Measurements from ENCODE around the gene S100A14.
"Not testable (repeated sequence)": the region's sequence is repeated elsewhere in the genome, so short reads cannot be mapped to it uniquely, and the experiment has no call there.

S100A14 gene

DNA sequence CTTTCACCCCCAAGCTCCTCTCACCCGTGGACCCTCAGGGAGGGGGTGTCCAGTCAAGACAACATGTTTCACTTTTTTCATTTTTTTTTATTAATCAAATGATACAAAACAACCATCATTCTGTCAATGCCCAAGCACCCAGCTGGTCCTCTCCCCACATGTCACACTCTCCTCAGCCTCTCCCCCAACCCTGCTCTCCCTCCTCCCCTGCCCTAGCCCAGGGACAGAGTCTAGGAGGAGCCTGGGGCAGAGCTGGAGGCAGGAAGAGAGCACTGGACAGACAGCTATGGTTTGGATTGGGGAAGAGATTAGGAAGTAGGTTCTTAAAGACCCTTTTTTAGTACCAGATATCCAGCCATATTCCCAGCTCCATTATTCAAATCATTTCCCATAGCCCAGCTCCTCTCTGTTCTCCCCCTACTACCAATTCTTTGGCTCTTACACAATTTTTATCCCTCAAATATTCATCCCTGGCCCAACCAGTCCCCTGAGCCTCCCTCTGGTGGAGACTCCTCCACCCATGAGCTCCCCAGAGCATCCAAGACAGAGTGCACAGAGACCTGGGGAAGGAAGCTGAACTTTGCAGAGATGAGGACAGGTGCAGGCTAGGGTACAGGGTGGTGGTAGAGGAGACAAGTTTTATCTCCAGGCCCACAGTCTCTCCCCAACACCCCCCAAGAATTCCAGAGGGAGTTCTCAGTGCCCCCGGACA lies 1.8 kb downstream of the S100A14 start:
- DNase-seq = no peak

DNA sequence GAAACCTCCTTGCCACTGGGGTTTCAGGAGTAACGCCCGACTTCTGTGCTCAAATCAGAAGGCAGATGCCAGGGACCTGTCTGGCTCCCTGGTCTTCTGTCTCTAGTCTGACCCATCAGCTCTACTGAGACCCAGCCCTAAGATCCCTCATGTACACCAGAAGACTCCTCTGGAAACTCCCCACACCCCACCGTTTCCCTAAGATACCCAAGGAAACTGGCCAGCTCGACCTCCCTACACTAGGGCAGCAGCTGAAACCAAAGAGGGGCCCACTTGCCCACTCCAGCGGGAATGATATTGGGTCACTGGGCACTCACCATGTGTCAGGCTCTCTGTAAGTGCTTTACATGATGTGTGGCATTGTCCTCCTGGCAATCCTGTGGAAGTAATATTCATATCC lies 2.7 kb downstream of the S100A14 start:
- no peak for DNase-seq

DNA sequence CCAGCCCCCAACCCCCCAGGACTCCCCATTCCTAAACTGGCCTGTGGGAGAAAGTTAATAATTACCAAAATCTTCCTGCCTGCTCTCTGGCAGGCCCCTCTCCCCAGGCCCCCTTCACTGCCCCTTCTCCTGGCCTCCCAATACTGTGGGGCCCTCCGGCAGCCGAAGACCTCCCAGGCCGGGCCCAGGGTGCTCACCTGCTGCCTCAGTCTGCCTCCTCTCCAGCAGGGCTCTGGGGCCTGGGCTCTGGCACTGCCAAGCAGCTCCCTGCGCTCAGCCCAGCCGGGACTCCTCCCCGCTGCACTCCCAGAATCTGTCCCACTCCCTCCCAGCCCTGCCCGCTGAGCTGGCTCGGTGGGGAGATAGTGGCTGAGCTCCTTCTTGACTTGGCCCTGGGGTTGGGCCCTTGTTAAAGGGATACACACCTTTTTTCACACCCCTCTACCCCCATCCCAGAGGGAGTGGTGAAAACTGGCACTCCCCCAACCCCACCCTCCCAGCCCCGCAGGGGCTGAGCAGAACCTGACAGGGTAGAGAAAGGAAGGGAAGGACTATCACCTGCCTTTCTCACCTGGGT lies 3.3 kb downstream of the S100A14 start, which contains the start of gene S100A16:
Gene S100A16 (minus strand): TSS at position 383 of the 577 bp plus-strand sequence. CDS start 4,986 bp downstream, outside the sequence.
- no peak for DNase-seq

DNA sequence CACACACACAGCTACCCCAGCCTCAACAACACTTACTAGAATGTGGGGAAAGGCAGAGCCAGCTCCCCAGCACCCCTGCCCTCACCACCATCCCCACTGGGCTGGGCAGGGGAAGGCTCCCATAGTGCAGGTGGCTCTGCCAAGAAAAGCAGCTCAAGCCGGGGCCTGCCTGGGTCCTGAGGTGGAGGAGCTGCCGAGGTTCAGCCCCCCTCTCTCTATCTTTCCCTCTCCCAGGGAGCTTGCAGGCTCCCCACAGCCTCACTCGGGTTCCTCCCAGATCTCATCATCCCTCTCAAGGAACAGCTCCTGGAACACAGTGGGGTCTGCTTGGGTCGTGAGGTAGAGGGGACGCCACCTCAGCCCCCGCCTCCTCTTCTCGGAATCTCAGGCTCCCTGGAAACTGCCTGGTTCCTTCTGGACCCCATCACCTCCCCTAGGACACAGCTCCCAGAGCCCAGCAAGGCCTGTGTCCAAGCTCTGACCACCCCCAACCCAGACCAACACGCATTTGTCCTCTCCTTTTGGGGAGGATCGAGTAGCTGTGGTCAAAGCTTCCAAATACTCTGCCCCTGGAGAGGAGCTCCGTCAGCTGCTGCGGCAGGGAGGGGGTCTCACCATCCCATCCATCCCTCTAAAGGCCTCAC lies 3.9 kb downstream of the S100A14 start:
- DNase-seq = no peak

DNA sequence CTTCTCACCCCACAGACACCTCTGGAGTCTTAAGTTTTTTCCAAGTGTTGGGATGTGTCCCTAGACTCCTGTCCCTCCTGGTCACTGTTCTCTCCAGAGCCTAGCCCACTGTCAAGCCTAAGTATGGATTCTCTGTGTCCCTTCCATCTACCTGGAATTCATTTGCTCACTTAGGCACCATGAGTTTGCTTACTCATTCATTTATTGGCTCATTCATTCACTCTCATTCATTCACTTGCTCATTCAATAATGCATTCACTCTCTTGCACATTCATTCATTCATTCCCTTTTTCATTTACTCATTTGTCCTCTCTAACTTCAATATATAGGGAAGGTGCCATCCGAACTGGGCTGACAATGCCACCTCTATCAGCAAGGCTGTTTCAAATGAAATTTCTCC lies 4.8 kb downstream of the S100A14 start:
- no peak for DNase-seq

DNA sequence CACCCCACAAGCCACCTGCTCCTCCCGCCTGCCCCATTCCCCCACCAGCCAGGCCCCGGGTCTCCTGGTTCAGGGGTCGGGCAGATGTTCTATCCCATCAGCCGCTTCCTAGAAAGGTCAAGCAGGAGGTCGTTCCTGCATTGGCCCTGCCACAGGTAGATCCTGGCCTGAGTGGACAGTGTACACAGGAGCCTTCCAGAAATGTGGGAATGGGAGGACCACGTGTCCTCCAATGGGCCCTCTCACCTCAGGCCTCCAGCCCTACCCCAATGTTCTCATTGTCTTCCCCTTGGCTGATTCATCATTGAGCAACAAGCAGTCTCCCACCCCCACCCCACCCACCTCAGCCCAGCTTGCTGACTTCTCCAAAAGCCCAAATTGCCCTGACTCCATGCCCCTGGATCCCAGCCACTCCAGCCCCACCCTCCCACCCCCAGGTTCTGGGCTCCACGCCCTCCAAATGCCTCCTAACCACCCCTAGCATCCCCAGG lies 5.3 kb downstream of the S100A14 start:
- no peak for DNase-seq

DNA sequence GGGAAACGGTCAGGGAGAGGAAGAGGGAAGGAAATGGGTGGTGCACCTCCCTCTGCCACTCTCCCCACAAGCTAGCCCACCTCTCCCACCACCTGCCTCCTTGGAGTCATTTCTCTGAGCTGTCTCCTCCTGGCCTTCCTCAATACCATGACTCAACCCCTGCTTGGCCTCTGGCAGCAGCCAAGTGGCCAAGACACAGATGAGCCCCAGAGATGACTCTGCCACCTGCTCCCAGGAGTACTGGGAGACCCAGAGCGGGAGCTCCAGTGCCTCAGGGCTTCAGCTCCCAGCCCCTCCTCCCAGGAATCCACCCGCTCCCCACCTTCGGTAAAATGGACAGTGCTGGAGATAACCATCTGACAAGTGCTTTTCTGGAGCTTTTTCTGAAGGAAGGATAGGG lies 5.8 kb downstream of the S100A14 start:
- DNase-seq = no peak

DNA sequence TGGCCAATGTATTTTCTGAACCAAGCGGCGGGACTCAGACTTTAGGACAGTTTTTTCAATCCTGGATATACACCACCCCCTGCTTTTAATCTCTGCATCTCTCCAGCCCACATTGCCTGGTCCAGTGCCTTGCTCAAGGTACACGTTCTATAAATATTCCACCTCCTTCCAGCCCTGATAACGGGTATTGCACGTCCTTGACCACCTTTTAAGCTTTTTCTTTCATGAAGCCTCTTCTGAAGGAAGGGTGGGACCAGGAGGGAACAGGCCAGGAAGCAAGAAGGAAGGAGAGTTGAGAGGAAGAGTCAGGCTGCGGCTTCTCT lies 6.6 kb downstream of the S100A14 start:
- DNase-seq = no peak

DNA sequence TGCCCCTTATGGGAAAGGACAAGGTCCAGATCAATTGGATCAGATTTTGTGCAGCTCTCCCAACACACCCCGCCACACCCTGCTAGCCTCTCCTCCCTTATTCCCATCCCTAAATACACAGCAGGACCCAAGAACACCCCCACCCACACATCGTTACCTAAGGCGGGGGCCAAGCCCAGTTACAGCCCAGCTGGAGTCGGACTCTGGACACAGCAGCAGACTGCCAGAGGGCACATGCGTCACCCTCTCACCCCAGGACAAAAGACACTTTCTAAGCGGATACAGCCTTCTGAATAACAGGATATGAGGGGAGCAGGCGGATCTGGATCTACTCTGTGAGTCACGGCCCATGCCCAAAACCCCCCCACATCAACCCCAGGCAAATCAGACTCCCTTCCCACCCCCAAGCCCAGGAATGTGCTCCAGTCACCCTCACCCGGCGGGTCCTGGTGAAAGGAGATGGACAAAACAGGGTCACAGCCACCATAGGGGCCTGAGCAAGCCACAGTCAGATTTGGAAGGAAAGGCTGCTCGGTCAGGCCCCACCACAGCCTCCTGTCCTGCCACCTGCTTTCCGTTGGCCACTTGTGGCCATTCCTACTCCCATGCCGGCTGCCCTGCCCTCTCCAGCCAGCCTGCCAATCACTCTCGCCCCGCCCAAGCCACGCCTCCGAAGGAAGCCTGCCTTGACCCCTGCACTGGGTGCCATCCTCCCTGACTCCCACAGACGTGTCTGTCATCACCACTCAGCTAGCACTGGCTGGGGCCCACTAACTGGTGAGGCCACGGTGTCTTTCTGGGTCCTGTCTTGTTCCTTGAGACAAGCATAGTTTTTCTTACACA lies 7.2 kb downstream of the S100A14 start:
- no peak for DNase-seq

DNA sequence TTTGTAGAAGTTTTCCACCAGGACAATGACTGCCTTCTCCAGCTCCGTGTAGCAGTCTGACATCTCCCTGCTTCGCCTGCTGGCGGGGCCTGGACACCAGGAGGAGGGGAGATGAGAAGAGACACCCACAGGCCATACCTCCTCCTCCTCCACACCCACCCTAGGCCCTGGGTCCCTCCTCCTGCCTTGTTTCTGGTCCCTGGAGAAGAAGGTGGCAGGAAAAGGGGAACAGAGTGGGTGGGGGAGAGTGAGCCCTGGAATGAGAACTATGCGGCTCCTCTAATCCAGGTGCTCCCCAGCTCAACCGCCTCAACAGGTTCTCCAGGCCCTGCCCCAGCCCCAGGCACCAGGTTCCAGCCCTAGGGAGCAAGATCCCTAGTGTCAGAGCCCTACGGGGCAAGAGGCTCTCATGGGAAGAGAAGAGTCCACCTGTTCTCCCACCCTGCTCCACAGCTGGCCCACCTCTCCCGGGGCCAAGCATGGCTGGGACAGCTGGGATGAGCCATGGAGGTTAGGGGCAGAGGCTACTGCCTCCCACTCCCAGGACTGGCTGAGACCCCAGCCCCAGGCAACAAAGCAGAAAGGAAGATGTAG lies 7.9 kb downstream of the S100A14 start:
- DNase-seq = no peak

DNA sequence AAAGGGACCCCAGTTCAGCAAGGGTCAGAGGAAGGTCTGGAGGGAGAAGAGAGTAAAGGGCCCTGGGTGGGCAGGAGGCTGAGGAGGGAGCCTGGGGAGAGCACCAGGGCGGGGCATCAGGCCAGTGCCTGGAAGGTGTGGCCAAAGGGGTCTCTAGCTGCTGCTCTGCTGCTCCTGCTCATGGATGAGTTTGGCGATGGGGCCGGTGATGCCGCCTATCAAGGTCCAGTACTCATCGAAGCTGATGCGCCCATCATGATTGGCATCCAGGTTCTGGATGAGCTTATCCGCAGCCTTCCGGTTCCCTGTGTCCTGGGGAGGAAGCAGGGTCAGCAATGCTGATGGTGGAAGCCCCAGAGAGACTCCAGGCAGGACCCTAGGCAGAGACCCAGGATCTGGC lies 8.7 kb downstream of the S100A14 start:
- no peak for DNase-seq

DNA sequence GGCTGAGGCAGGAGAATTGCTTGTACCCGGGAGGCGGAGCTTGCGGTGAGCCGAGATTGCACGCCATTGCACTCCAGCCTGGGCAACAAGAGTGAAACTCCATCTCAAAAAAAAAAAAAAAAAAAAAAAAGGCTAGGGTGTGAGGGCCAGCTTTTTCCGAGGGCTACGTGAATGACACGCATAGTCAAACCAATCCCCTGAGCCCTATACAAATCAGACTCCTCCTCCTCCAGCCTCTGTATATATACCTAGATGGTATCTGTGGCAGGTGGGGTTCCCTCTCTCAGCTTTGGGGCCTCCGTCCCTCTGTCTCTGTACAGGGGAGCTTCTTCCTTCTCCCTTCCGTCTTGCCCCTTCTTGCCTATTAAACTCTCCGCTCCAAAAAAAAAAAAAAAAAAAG lies 9.9 kb downstream of the S100A14 start:
- no peak for DNase-seq

DNA sequence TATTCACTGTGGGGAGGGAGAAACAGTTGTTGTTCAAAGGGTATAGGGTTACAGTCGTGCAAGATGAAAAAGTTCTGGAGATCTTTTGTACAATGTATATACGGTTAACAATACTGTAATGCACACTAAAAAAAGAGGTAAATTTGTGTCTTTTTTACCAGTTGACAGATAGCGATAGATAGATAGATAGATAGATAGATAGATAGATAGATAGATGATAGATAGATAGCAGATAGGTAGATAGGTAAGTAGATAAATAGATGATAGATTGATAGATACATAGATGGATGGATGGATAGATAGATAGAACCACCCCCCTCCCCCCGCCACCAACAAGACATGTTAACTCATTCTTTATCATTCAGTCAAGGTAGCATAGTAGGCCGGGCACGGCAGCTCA lies 13.4 kb downstream of the S100A14 start:
- DNase-seq = no peak

DNA sequence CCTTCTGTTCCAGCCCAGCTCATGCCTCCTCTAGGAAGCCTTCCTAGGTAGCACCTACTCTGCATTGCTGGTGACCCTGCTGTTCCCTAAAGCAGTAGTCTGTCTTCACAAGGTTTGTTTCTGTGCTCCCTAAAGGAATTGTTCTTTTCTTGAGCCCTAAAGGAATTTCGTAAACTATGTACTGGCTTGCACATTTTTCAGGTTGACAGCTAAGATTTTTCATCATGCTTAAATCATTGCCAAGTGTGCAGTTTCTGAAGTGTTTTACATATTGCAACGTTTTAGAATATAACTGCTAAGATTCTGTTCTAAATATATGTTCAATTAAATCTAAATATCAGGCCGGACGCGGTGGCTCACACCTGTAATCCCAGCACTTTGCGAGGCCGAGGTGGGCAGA lies 16.3 kb downstream of the S100A14 start:
- no peak for DNase-seq

DNA sequence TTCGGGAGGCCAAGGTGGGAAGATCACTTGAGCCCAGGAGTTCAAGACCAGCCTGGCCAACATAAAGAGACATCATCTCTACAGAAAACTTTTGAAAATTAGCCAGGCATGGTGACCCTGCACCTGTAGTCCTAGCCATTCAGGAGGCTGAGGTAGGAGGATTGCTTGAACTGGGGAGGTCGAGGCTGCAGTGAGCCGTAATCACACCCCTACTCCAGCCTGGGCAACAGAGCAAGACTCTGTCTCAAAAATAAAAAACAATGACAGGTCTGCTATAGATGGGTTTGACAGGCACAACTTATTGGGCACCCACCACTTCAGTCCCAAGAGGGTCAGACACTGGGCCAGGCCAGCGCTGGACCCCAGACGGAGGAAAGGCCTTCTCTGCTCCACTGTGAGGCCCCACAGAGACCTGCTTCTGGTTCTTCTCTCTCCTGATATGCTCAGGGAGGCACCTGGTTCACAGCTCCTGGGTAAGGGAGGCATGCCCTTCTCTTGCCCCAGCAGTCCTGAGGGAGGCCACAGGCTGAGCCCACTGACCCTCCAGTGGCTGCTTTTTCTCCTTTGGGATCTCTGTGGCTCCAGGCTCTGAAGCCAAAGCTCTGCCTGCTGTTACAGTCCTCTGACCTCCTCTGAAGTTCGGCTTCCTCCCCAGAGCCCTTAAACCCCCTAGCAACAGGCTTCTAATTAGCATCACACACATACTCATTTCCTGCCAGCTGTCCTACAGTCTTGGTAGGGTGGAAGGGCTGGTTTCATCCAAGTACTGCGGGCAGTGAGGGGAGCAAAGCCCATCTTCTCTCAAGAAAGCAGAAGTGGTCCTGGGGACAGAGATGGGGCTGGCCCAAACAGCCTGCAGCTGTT lies 17.6 kb downstream of the S100A14 start:
- no peak for DNase-seq

DNA sequence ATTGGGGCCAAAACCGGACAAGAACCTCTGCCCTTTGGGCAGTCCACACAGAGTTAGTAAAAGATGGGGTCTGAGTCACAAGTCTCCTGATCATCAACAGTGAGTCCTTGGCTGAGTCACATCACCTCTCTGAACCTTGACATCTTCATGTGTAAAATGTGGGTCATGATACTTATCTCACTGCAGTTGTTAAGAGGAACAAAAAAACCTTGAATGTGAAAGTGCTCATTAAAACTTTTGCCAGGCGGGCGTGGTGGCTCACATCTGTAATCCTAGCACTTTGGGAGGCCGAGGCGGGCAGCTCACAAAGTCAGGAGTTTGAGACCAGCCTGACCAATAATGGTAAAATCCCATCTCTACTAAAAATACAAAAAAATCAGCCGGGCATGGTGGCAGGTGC lies 18.9 kb downstream of the S100A14 start:
- no peak for DNase-seq

DNA sequence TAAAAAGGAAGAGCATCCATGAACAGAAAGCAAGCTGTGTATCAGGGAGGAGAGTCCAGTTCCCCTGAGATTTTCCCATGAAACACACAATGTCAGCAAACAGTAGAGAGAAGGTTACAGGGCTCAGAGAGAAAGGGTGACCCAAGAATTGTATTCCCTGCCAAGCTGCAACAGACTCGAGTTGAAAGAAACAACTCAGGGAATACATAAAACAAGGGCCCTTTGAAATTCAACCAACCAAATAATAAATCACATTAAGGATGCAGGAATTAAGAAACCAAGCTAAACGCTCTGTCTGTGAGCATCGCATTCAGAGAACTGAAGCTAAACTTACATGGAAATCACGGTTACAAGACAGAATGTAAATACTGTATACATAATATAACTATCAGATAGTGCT lies 23.4 kb downstream of the S100A14 start:
- no peak for DNase-seq

DNA sequence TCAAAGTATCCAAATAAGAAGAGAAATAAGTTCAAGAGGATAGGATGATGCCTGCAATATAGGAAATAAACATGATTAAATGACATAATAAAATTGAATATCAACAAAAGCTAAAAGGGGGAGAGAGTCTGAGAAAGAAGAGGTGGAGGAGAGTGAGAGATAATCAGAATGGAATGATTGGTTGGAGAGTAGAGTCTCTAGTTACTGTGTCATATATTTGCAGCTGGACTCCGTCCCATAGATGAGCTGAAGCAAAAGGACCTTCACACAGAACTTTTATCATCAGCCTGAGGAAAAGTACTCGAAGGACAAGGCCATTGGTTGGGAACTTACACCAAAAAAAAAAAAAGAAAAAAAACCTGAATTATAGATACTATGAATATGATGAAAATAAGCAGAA lies 27.6 kb downstream of the S100A14 start:
- no peak for DNase-seq

DNA sequence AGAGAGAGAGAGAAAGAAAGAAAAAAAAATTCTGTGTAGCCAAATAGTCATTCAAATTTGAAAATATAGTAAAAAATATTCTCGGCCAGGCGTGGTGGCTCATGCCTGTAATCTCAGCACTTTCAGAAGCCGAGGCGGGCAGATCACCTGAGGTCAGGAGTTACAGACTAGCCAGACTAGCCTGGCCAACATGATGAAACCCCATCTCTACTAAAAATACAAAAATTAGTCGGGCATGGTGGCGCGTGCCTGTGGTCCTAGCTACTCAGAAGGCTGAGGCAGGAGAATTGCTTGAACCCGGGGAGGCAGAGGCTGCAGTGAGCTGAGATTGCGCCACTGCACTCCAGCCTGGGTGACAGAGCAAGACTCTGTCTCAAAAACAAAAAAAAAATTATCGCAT lies 28.1 kb downstream of the S100A14 start:
- not testable (repeated sequence) for DNase-seq

DNA sequence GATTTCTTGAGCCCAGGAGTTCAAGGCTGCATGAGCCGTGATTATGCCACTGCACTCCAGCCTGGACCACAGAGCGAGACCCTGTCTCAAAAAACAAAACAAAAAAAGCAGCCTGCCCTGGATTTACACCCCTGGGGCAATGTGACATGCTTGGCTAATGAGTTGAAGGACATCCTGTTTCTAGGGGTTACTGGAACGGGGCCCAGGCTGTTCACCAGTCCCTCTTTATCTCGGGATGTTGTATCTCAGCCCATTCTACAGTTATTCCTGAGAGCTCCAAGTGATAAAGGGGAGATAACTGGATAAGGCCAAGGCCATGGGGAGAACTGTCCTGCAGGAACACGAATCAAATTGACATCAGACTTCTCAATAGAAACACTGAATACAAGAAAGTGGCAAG lies 28.8 kb downstream of the S100A14 start:
- no peak for DNase-seq

DNA sequence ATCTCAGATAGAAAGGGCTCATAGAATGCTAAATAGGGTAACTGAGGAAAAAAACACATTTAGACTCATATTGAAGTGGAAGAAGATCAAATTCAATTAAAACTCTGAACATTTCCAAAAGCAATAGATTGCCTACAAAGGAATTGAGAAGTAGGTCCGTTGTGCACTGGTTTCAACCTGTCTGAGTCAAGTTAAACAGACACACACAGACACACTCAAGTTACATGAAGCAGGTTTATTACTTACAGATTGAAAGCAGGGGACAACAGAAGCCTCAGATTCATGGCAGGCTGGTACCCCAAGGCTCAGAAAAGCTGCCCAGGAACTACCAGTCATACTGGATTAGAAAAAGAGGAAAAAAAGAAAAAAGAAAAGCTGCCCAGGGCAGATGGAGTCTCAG lies 29.8 kb downstream of the S100A14 start:
- no peak for DNase-seq

DNA sequence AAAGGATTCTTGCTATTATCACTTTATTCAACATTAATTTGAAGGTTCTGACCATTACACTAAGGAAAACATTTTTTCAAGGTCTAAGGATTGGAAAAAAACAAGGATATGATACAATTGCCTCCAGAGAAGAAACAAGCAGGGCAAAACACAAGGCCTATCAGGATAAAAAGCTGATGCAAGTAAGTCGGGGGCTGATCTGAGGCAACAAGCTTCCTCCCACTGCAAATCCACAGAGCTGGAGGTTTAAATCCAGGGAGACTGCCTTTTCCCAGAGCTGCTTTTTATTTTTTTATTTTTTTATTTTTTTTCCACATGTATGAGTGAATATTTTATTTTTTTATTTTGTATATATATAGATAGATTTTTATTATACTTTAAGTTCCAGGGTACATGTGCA lies 31.1 kb downstream of the S100A14 start:
- no peak for DNase-seq
